Liver (tissue), 9 donors: Measurements from ENCODE around the gene PDZRN4. TPM values are rescaled to one million over a fixed set of nuclear protein-coding genes. Genes with fewer than 3 reads are reported as not detected.

Experiments
- DNase-seq: peaks from one replicate; pipeline ENCODE4 v3.0.0-alpha.2; 2017; ENCODE audit warnings: low spot score
- H3K27ac ChIP-seq, 2 donors: one replicate each; pipeline ENCODE4 v1.7.0; 2013; ENCODE audit warnings: inconsistent platforms in 2 of 2, low read length in 2 of 2, control low read depth in 1 of 2, low read depth in 1 of 2, mild to moderate bottlenecking in 1 of 2
- H3K27me3 ChIP-seq, 4 donors: one replicate each; pipeline versions ENCODE4 v1.6.1 to v1.7.0; 2013; ENCODE audit warnings: low read length in 3 of 4, inconsistent platforms in 1 of 4, mild to moderate bottlenecking in 1 of 4, moderate library complexity in 1 of 4; ENCODE audit not compliant: control insufficient read depth in 4 of 4, insufficient read depth in 4 of 4
- H3K36me3 ChIP-seq, 4 donors: one replicate each; pipeline versions ENCODE4 v1.6.1 to v1.7.0; 2013; ENCODE audit warnings: low read length in 3 of 4, mild to moderate bottlenecking in 3 of 4, low read depth in 1 of 4, moderate library complexity in 1 of 4; ENCODE audit not compliant: control insufficient read depth in 4 of 4, insufficient read depth in 3 of 4
- H3K4me1 ChIP-seq, 4 donors: one replicate each; pipeline versions ENCODE4 v1.6.1 to v1.7.0; 2013; ENCODE audit warnings: low read length in 3 of 4, mild to moderate bottlenecking in 3 of 4, moderate library complexity in 1 of 4; ENCODE audit not compliant: control insufficient read depth in 4 of 4, insufficient read depth in 4 of 4
- H3K4me3 ChIP-seq, 3 donors: one replicate each; pipeline versions ENCODE4 v1.6.1 to v1.7.0; 2013; ENCODE audit warnings: low read length in 3 of 3, control low read depth in 1 of 3, low read depth in 1 of 3, mild to moderate bottlenecking in 1 of 3
- H3K9ac ChIP-seq, 2 donors: one replicate each; pipeline ENCODE4 v1.7.0; 2013; ENCODE audit warnings: low read length in 2 of 2, mild to moderate bottlenecking in 2 of 2, moderate library complexity in 2 of 2, control low read depth in 1 of 2, low read depth in 1 of 2
- H3K9me3 ChIP-seq, 4 donors: one replicate each; pipeline versions ENCODE4 v1.6.1 to v1.7.0; 2013; ENCODE audit warnings: low read length in 3 of 4; ENCODE audit not compliant: control insufficient read depth in 4 of 4
- CTCF ChIP-seq: fragments of 150-350 bp; IDR thresholded peaks from 2 replicates; pipeline ENCODE4 v1.5.1; 2017; ENCODE audit warnings: improper control_type of control experiment, low read depth, low read length; ENCODE audit not compliant: missing input control
- EGR1 ChIP-seq, 2 donors: IDR thresholded peaks; 2 replicates each; pipeline ENCODE4 v1.6.1; 2016 to 2018; ENCODE audit warnings: antibody characterized with exemption in 2 of 2, low read depth in 2 of 2
- FOXA1 ChIP-seq: IDR thresholded peaks from 2 replicates; pipeline ENCODE4 v1.6.1; 2016; ENCODE audit warnings: antibody characterized with exemption
- FOXA2 ChIP-seq: IDR thresholded peaks from 2 replicates; pipeline ENCODE4 v1.6.1; 2016; ENCODE audit warnings: antibody characterized with exemption
- HNF4A ChIP-seq, 2 donors: conservative IDR thresholded peaks; 2 replicates each; pipeline ENCODE4 v1.6.1; 2016; ENCODE audit warnings: antibody characterized with exemption in 2 of 2, mild to moderate bottlenecking in 2 of 2
- HNF4G ChIP-seq: IDR thresholded peaks from 2 replicates; pipeline ENCODE4 v1.6.1; 2016; ENCODE audit warnings: antibody characterized with exemption
- MAX ChIP-seq: IDR thresholded peaks from 2 replicates; pipeline ENCODE4 v1.6.1; 2016; ENCODE audit warnings: antibody characterized with exemption
- NR2F2 ChIP-seq: IDR thresholded peaks from 2 replicates; pipeline ENCODE4 v1.6.1; 2016; ENCODE audit warnings: antibody characterized with exemption
- RAD21 ChIP-seq, 2 donors: IDR thresholded peaks; 2 replicates each; pipeline ENCODE4 v1.6.1; 2016; ENCODE audit warnings: antibody characterized with exemption in 2 of 2, mild to moderate bottlenecking in 2 of 2
- REST ChIP-seq: IDR thresholded peaks from 2 replicates; pipeline ENCODE4 v1.6.1; 2016; ENCODE audit warnings: antibody characterized with exemption, mild to moderate bottlenecking
- RXRA ChIP-seq, 2 donors: IDR thresholded peaks; 2 replicates each; pipeline ENCODE4 v1.6.1; 2017 to 2018; ENCODE audit warnings: antibody characterized with exemption in 2 of 2, mild to moderate bottlenecking in 1 of 2
- ZBTB33 ChIP-seq: IDR thresholded peaks from 2 replicates; pipeline ENCODE4 v1.6.1; 2016; ENCODE audit warnings: antibody characterized with exemption
- WGBS: extraction: QIAGEN DNeasy Blood & Tissue Kit; methylation state at CpG from one replicate; pipeline ENCODE4 v1.1.7; 2013; 5-methylcytosine and 5-hydroxymethylcytosine counted together
- polyA plus RNA-seq, 2 donors: library from polyadenylated mRNA; stranded (reverse) in 1 of 2; unstranded in 1 of 2; fragments of 200-250 nt in 1 of 2; fragments of >200 nt in 1 of 2; fragmentation: Nextera tagmentation in 1 of 2; extraction: Ambion mirVana in 1 of 2; gene quantifications; one replicate each; pipeline versions ENCODE4 v1.2.1 to v1.2.3, GENCODE V29; 2013 to 2015
- total RNA-seq, 2 donors: library from RNA; depleted of rRNA; stranded (reverse); fragments of >200 nt; gene quantifications; one replicate each; pipeline ENCODE4 v1.2.3, GENCODE V29; 2014
- donor health status: healthy.
- donor health status: healthy.
- donor health status: healthy.
- donor health status: healthy.
- donor health status: healthy.

PDZRN4 gene
- total and polyA plus RNA-seq, 4 donors = 0.11 to 1.1 (median 0.24) TPM

- TF ChIP-seq REST = no peak
Measured at GRCh38 chr12:41604830-41605229, 416.7 kb downstream of the PDZRN4 start (continued).

- no peak for TF ChIP-seq FOXA1
- peak in 1 of 2 donors; percentile 46 for TF ChIP-seq RXRA (IDR thresholded peaks at IDR 0.05)
- no peak for TF ChIP-seq CTCF
- no peak for TF ChIP-seq EGR1 (IDR thresholded peaks at IDR 0.05; ENCODE audit: low read depth in 2 of 2)
- TF ChIP-seq NR2F2 = peak; percentile 92
- H3K4me1 ChIP-seq = no peaks in the 10 kb centered on the region
- WGBS = 78% methylated on average over 16 of the region's 16 CpGs
Measured at GRCh38 chr12:41605545-41606305, 417.6 kb downstream of the PDZRN4 start.

GRCh38 chr12:41606468-41607445 is 418.6 kb downstream of the PDZRN4 start:
- no peak for DNase-seq
- Histone ChIP-seq H3K36me3 (no peaks in the 10 kb centered on the region), H3K9me3 (no peaks in the 10 kb centered on the region), H3K4me1 (no peaks in the 10 kb centered on the region), H3K27me3 (no peaks in the 10 kb centered on the region), H3K27ac (no peak overlapping the region), H3K9ac (no peak overlapping the region), H3K4me3 (no peak overlapping the region)
- WGBS = 79% methylated on average over 8 of the region's 8 CpGs
- TF ChIP-seq CTCF = no peak
- TF ChIP-seq RXRA (IDR thresholded peaks at IDR 0.05) = no peak
- no peak for TF ChIP-seq HNF4G
- TF ChIP-seq MAX = no peak
- TF ChIP-seq REST = no peak
- TF ChIP-seq HNF4A (conservative IDR thresholded peaks at IDR 0.05) = no peak
- no peak for TF ChIP-seq FOXA2
- no peak for TF ChIP-seq ZBTB33
- TF ChIP-seq RAD21 (IDR thresholded peaks at IDR 0.05) = no peak

More at GRCh38 chr12:41605545-41606305, 417.6 kb downstream of the PDZRN4 start:
- H3K27ac ChIP-seq = no peak overlapping the region
- no peaks in the 10 kb centered on the region for H3K27me3 ChIP-seq
- no peak for DNase-seq
- no peak overlapping the region for H3K9ac ChIP-seq
- H3K9me3 ChIP-seq = no peaks in the 10 kb centered on the region
- H3K4me3 ChIP-seq = no peak overlapping the region
- H3K36me3 ChIP-seq = no peaks in the 10 kb centered on the region
